GM23338 (cell line): ENCODE data around the gene GNPTAB.

Experiments used
- NANOG ChIP-seq: IDR thresholded peaks from 2 replicates; pipeline ENCODE4 v1.6.1; 2016; ENCODE audit warnings: antibody characterized with exemption, borderline replicate concordance
- STAT1 ChIP-seq: IDR thresholded peaks from one replicate; pipeline ENCODE4 v1.6.1; 2016; ENCODE audit warnings: antibody characterized with exemption; ENCODE audit not compliant: unreplicated experiment
- TF ChIP-seq, protein P1 (sequence below): IDR thresholded peaks from one replicate; pipeline ENCODE4 v1.6.1; 2018; ENCODE audit warnings: antibody characterized with exemption; ENCODE audit not compliant: unreplicated experiment
- TF ChIP-seq, protein P2 (sequence below), 2 experiments: fragments of 200-600 bp in 1 of 2; sonication (generic) in 1 of 2; conservative IDR thresholded peaks; 2 replicates each; pipeline versions ENCODE4 v1.5.1 to v1.6.1; 2016 to 2017; ENCODE audit warnings: antibody characterized with exemption in 2 of 2, low read depth in 2 of 2, mild to moderate bottlenecking in 2 of 2, moderate library complexity in 1 of 2

DNA sequence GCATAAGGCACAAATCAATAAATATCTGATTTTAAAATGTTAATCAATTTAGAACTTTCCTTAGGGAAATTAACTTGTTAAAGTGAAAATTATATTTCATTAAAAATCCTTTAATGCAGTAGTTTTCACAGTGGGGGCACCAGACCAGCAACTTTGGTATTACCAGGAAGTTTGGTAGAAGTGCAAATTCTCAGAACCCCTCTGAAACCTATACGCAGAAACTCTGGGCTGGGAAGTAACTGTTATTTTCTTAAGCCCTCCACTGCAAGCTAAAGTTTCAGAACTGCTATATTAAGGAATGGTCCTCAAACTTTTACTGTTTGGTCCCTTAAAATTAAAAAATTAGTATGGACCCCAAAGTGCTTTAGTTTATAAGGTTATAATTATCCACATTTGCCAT is 35.7 kb downstream of the GNPTAB start:
- TF ChIP-seq, protein P1, sequence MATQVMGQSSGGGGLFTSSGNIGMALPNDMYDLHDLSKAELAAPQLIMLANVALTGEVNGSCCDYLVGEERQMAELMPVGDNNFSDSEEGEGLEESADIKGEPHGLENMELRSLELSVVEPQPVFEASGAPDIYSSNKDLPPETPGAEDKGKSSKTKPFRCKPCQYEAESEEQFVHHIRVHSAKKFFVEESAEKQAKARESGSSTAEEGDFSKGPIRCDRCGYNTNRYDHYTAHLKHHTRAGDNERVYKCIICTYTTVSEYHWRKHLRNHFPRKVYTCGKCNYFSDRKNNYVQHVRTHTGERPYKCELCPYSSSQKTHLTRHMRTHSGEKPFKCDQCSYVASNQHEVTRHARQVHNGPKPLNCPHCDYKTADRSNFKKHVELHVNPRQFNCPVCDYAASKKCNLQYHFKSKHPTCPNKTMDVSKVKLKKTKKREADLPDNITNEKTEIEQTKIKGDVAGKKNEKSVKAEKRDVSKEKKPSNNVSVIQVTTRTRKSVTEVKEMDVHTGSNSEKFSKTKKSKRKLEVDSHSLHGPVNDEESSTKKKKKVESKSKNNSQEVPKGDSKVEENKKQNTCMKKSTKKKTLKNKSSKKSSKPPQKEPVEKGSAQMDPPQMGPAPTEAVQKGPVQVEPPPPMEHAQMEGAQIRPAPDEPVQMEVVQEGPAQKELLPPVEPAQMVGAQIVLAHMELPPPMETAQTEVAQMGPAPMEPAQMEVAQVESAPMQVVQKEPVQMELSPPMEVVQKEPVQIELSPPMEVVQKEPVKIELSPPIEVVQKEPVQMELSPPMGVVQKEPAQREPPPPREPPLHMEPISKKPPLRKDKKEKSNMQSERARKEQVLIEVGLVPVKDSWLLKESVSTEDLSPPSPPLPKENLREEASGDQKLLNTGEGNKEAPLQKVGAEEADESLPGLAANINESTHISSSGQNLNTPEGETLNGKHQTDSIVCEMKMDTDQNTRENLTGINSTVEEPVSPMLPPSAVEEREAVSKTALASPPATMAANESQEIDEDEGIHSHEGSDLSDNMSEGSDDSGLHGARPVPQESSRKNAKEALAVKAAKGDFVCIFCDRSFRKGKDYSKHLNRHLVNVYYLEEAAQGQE, result no peak
- TF ChIP-seq, protein P2, sequence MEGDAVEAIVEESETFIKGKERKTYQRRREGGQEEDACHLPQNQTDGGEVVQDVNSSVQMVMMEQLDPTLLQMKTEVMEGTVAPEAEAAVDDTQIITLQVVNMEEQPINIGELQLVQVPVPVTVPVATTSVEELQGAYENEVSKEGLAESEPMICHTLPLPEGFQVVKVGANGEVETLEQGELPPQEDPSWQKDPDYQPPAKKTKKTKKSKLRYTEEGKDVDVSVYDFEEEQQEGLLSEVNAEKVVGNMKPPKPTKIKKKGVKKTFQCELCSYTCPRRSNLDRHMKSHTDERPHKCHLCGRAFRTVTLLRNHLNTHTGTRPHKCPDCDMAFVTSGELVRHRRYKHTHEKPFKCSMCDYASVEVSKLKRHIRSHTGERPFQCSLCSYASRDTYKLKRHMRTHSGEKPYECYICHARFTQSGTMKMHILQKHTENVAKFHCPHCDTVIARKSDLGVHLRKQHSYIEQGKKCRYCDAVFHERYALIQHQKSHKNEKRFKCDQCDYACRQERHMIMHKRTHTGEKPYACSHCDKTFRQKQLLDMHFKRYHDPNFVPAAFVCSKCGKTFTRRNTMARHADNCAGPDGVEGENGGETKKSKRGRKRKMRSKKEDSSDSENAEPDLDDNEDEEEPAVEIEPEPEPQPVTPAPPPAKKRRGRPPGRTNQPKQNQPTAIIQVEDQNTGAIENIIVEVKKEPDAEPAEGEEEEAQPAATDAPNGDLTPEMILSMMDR (conservative IDR thresholded peaks at IDR 0.05; ENCODE audit: low read depth in 2 of 2), result no peak
- no peak for TF ChIP-seq STAT1
- no peak for TF ChIP-seq NANOG
